Omental fat pad (tissue), 4 donors: ENCODE data around the gene FKBP1B. TPM values are rescaled to one million over a fixed set of nuclear protein-coding genes. Genes with fewer than 3 reads are reported as not detected.

Experiments used
- ATAC-seq: fragments of 150-250 bp; one replicate; pipeline ENCODE4 v1.9.1; 2016; ENCODE audit warnings: mild to moderate bottlenecking, moderate library complexity; ENCODE audit not compliant: low FRiP score
- DNase-seq: peaks from one replicate; pipeline ENCODE4 v3.0.0-alpha.2; 2019; ENCODE audit warnings: low spot score
- total RNA-seq, 4 donors: library from RNA; depleted of rRNA; stranded (reverse); fragments of >200 nt; gene quantifications; one replicate each; pipeline ENCODE4 v1.1.0, GENCODE V29; 2016
- TF ChIP-seq, protein P1 (sequence below), 3 donors: fragments of 450-650 bp; IDR thresholded peaks; one replicate each; pipeline ENCODE4 v1.5.1; 2016 to 2017; ENCODE audit warnings: antibody characterized with exemption in 3 of 3, mild to moderate bottlenecking in 3 of 3, moderate library complexity in 2 of 3

FKBP1B gene
- total RNA-seq, 4 donors from 2014 or later = 4.5 to 9.6 (median 5.4) TPM

DNA sequence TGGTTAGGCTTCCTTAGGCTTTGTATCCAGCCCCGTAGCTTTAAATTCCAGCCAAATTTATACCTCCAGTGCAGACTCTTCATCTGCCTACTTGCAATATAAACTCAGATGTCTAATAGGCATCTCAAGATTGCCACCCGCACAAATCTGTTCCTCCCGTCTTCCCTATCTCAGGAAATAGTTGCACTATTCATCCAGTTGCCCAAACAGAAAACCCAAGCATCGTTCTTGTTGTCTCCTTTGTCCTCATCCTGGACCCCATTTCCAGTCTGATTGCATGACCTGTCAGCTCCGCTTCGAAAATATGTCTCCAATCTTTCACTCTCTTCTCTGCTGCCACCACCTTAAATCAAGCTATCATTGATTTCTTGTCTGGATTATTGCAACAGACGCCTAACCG, 2.3 kb downstream of the FKBP1B start:
- no peak for ATAC-seq
- TF ChIP-seq, protein P1, sequence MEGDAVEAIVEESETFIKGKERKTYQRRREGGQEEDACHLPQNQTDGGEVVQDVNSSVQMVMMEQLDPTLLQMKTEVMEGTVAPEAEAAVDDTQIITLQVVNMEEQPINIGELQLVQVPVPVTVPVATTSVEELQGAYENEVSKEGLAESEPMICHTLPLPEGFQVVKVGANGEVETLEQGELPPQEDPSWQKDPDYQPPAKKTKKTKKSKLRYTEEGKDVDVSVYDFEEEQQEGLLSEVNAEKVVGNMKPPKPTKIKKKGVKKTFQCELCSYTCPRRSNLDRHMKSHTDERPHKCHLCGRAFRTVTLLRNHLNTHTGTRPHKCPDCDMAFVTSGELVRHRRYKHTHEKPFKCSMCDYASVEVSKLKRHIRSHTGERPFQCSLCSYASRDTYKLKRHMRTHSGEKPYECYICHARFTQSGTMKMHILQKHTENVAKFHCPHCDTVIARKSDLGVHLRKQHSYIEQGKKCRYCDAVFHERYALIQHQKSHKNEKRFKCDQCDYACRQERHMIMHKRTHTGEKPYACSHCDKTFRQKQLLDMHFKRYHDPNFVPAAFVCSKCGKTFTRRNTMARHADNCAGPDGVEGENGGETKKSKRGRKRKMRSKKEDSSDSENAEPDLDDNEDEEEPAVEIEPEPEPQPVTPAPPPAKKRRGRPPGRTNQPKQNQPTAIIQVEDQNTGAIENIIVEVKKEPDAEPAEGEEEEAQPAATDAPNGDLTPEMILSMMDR (IDR thresholded peaks at IDR 0.05) = no peak

DNA sequence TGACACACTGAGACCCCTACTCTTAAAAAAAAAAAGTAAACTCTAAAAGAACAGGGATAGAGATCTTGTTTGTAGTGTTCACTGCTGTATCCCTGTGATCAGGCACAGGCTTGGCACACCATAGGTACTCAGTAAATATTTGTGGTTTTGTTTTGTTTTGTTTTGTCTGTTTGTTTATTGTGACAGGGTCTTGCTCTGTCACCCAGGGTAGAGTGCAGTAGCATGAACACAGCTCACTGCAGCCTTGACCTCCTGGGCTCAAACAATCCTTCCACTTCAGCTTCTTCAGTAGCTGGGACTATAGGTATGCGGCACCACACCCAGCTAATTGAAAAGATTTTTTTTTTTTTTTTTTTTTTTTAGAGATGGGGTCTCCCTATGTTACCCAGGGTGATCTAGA, 3.4 kb downstream of the FKBP1B start:
- DNase-seq (no peak), ATAC-seq (no peak)

More for the DNA sequence above, 2.3 kb downstream of the FKBP1B start:
- DNase-seq = no peak

DNA sequence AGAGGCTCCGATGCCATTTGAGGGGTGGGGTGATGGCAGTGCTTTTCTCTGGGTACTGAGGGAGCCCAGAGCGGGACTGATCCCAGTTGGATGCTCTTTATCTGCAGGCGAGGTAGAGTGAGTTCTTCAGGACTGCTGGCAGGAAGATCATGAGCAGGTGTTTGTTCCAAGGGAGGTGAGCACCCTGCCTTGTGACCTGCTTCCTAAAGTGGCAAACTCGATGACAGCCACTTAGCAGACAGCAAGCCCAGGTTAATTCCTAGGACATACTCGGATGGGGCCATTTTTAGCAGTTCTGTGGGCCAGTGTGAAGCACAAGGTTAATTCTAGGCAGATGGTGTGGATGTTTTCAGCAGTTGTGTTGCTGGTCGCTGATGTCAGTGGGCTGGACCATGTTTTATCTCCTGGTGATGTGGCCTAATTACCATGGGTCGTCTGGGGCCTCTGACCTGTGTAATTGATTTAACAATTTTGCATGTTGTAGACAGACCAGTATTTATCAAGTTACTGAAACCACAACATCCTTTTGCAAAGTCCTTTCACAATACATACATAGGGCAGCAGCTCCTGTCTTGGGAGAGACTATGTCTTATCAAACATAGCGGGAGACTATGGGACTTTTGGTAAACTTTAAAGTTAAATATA, 4.9 kb downstream of the FKBP1B start:
- no peak for ATAC-seq
- TF ChIP-seq, protein P1 (IDR thresholded peaks at IDR 0.05) = no peak

More for the DNA sequence above, 3.4 kb downstream of the FKBP1B start:
- TF ChIP-seq, protein P1 (IDR thresholded peaks at IDR 0.05) = no peak

DNA sequence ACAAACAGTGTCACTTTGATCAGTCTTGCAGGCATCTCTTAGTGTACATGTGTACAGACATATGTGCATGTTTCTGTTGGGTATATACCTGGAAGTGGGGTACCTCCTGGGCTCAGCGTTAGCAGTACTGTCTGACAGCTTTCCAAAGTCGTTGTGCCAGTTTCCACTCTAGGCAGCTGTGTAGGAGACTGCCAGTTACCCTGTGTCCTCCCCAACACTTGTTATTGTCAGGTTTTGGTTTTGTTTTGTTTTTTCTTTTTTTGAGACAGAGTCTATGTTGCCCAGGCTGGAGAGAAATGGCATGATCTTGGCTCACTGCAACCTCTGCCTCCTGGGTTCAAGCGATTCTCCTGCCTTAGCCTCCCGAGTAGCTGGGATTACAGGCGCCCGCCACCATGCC, 6.2 kb downstream of the FKBP1B start:
- no peak for ATAC-seq
- DNase-seq = no peak

More for the DNA sequence above, 4.9 kb downstream of the FKBP1B start:
- no peak for DNase-seq

DNA sequence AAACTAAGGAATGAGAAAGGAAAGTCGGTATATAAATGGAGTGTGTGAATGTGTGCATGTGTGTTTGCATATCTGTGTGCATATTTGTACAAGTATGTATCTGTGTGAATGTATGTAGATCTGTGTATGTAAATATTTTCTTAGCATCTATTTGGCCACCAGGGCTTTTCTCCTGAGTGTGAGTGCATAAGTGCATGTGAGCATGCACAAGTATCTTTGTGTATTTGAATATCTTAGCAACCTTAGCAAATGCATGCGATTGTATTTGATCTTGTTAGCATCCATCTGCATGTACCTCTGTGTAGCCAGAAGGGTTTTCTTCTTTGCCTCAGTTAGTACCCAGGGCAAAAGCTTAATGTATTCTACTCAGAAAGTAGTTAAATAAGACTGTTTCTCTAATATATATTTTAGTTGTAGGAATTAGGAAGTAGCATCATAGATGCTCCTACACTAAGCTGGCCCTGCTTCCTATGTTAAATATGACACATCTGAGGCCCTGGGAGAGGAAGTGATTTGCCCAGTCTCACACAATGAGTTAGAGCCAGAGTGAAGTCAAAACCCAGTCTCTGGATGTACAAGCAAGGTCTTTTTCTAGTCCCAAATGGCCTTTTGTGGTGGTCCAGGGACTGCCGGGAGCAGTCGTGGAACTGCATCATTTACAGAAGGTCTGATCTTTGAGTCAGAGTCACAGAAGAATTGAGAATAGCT, 9.2 kb downstream of the FKBP1B start:
- DNase-seq = no peak
- TF ChIP-seq, protein P1 (IDR thresholded peaks at IDR 0.05) = no peak
- ATAC-seq = no peak

More for the DNA sequence above, 6.2 kb downstream of the FKBP1B start:
- TF ChIP-seq, protein P1 (IDR thresholded peaks at IDR 0.05) = no peak

DNA sequence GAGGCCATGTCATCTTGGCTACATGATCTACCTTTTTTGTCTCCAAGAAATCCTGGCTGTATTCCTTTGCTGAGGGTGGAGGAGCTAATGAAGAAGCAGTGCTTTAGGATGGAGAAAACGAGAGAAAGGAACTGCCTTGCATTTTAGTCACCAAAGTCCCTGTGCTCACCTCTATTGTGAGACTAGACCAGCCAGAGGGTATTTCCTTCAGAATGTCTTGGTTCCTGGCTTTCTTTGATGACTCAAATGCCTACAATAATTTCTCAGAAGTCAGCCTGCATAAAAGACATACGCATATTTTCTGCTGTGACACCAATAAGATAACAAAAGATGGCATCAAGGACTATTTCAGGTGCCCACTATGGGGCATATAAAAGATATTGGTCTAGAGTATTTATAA, 15.8 kb downstream of the FKBP1B start:
- TF ChIP-seq, protein P1 (IDR thresholded peaks at IDR 0.05) = no peak
- DNase-seq = no peak
- no peak for ATAC-seq

DNA sequence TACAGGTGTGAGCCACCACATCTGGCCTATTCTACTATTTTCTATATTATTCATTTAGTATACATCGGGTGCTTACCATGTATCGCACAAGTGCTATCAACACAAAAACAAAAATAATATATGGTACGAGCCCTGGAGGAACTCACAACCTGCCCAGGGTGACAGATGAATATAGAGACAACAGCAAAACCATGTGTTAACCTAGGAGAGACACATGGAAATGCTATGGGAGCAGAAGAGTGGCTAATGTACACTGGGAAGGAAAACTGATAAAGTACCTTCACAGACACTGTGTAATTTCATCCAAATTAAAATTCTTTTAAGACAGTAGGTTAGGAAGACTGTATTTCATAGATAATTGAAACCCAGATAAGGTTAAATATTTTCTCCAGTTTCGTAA, 22.7 kb downstream of the FKBP1B start:
- no peak for DNase-seq
- TF ChIP-seq, protein P1 (IDR thresholded peaks at IDR 0.05) = no peak
- ATAC-seq = no peak
